ENCODE measurements around the gene ESYT2. TPM values are rescaled to one million over a fixed set of nuclear protein-coding genes. Genes with fewer than 3 reads are reported as not detected.
A peak's percentile ranks its signal among the peaks of the same experiment; 100 is the strongest.

The ESYT2 gene
- total RNA-seq, 1 experiment from 2014 or later: 68.2 TPM

DNA sequence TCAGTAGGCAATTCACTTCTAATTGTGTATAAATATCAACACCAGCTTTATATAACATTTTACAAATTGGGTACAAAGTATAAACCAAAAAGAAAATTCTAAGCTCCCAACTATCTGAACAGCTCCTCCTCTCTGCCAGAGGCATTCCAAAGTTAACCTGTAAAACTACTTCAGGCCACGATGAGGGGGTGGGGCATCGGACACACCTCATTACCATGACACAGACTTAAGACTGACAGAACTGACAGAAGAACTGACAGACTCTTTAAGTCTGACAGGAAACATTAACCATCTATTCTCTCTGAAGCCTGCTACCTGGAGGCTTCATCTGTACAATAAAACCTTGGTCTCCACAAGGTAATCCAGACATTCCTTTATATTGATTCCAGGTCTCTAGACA, 12.3 kb downstream of the ESYT2 start:
- ATAC-seq: no peak
- Histone ChIP-seq H3K27ac (ENCODE audit: low read depth, low read length) (no peak overlapping the region), H3K9me2 (ENCODE audit: insufficient read depth) (no peaks in the 10 kb centered on the region), H3K36me3 (ENCODE audit: control insufficient read depth in 1 of 2, insufficient read depth in 2 of 2, low read length in 2 of 2) (no peaks in the 10 kb centered on the region), H3K27me3 (ENCODE audit: insufficient read depth, low read length) (no peaks in the 10 kb centered on the region), H2AFZ (ENCODE audit: low read depth, low read length, poor library complexity, severe bottlenecking) (no peak overlapping the region), H4K20me1 (ENCODE audit: insufficient read depth) (0 out of 2 replicates have a peak, but pooled peaks cover 6% of the 10 kb centered on the region), H3K4me2 (ENCODE audit: low read length) (peak overlapping the region; percentile 85), H3K79me2 (ENCODE audit: insufficient read depth, low read length) (peaks cover 97% of the 10 kb centered on the region), H3K9ac (ENCODE audit: low read length) (peak overlapping the region; percentile 72), H3K4me1 (ENCODE audit: control insufficient read depth in 1 of 2, insufficient read depth in 2 of 2, low read length in 2 of 2) (peaks cover 47 to 94% of the 10 kb centered on the region in 2 experiments), H3K9me3 (ENCODE audit: control insufficient read depth in 1 of 2, insufficient read depth in 1 of 2, low read depth in 1 of 2, low read length in 2 of 2) (no peaks in the 10 kb centered on the region), H3K4me3 (replicated peaks in 1 of 2; ENCODE audit: low read depth in 1 of 2, low read length in 2 of 2) (peak overlapping the region in 1 of 2 experiments; percentile 51; a peak in 2 of 4 replicates)
- RAD21 ChIA-PET (ENCODE audit: low non-redundant PET in 1 of 2, low total read pairs in 2 of 2, uncharacterized antibody in 2 of 2, unreplicated experiment in 2 of 2): no interaction called here
- CTCF ChIA-PET: no interaction called here
- BruUV-seq (replicated peaks): no TSS peak
- POLR2A ChIA-PET: no interaction called here
- no peak for TF ChIP-seq TCF7L2 (IDR thresholded peaks at IDR 0.05; ENCODE audit: borderline replicate concordance, extremely low read depth, insufficient read depth, insufficient read length)
- TF ChIP-seq SIN3A (IDR thresholded peaks at IDR 0.05; ENCODE audit: low read depth): peak; percentile 29; the same call in 1 of the 2 replicates
- TF ChIP-seq, protein P1, sequence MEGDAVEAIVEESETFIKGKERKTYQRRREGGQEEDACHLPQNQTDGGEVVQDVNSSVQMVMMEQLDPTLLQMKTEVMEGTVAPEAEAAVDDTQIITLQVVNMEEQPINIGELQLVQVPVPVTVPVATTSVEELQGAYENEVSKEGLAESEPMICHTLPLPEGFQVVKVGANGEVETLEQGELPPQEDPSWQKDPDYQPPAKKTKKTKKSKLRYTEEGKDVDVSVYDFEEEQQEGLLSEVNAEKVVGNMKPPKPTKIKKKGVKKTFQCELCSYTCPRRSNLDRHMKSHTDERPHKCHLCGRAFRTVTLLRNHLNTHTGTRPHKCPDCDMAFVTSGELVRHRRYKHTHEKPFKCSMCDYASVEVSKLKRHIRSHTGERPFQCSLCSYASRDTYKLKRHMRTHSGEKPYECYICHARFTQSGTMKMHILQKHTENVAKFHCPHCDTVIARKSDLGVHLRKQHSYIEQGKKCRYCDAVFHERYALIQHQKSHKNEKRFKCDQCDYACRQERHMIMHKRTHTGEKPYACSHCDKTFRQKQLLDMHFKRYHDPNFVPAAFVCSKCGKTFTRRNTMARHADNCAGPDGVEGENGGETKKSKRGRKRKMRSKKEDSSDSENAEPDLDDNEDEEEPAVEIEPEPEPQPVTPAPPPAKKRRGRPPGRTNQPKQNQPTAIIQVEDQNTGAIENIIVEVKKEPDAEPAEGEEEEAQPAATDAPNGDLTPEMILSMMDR (IDR thresholded peaks at IDR 0.05 in 2 of 3, conservative IDR thresholded peaks at IDR 0.05 in 1 of 3; ENCODE audit: borderline replicate concordance in 1 of 3, insufficient read depth in 1 of 3, low read depth in 2 of 3, low read length in 2 of 3): 0 out of 6 replicates have a peak, but pooled peaks of 1 of the 3 experiments have one; percentile 16
- TF ChIP-seq, protein P2, sequence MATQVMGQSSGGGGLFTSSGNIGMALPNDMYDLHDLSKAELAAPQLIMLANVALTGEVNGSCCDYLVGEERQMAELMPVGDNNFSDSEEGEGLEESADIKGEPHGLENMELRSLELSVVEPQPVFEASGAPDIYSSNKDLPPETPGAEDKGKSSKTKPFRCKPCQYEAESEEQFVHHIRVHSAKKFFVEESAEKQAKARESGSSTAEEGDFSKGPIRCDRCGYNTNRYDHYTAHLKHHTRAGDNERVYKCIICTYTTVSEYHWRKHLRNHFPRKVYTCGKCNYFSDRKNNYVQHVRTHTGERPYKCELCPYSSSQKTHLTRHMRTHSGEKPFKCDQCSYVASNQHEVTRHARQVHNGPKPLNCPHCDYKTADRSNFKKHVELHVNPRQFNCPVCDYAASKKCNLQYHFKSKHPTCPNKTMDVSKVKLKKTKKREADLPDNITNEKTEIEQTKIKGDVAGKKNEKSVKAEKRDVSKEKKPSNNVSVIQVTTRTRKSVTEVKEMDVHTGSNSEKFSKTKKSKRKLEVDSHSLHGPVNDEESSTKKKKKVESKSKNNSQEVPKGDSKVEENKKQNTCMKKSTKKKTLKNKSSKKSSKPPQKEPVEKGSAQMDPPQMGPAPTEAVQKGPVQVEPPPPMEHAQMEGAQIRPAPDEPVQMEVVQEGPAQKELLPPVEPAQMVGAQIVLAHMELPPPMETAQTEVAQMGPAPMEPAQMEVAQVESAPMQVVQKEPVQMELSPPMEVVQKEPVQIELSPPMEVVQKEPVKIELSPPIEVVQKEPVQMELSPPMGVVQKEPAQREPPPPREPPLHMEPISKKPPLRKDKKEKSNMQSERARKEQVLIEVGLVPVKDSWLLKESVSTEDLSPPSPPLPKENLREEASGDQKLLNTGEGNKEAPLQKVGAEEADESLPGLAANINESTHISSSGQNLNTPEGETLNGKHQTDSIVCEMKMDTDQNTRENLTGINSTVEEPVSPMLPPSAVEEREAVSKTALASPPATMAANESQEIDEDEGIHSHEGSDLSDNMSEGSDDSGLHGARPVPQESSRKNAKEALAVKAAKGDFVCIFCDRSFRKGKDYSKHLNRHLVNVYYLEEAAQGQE (IDR thresholded peaks at IDR 0.05; ENCODE audit: low read depth): no peak
- no peak for DNase-seq (ENCODE audit: low read depth, low spot score)
- intact Hi-C loops (cut with micrococcal nuclease): no loop called here

Measured in HCT116 (cell line).